ENCODE data around the gene PRRC2C. TPM values are rescaled to one million over a fixed set of nuclear protein-coding genes. Genes with fewer than 3 reads are reported as not detected.

The PRRC2C gene
- total and polyA plus RNA-seq, 2 of the 4 experiments (the other 2 are of a cell fraction) = 54.0 to 58.3 TPM

DNA sequence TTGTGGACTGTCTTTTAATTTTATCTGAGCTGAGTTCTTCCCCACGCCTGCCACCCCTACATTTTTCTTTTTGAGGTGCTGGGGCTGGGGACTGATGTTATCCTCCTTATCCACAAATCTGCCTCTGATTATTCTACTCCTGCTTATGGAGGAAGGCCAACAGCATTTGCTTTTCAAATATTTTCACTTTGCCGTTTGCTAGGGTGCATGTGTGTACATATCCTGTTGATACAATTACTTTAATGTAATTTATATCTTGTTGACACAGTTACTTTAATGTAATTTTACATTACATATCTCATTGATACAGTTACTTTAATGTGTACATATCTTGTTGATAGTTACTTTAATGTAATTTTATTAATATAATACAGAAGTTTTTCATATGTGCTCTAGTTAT, 36.2 kb downstream of the PRRC2C start:
- peaks cover 43% of the 10 kb centered on the region for H3K36me3 ChIP-seq (ENCODE audit: control insufficient read depth, insufficient read depth, low read length)
- in situ Hi-C loops (cut with MboI; ENCODE audit: low sequenced_read_pairs) = no loop called here

More for the DNA sequence above, 36.2 kb downstream of the PRRC2C start:
- Histone ChIP-seq H3K79me1 (ENCODE audit: low read depth in 1 of 2, low read length in 2 of 2) (peaks cover 7 to 16% of the 10 kb centered on the region in 2 experiments; a peak in 2 of 4 replicates), H3K4ac (ENCODE audit: low read depth, low read length) (no peak overlapping the region), H3K27ac (ENCODE audit: insufficient read depth, low read length) (no peak overlapping the region), H2AFZ (replicated peaks; ENCODE audit: low read length, poor library complexity) (no peak overlapping the region), H2BK15ac (ENCODE audit: low read depth, low read length) (no peak overlapping the region), H4K8ac (ENCODE audit: low read depth in 2 of 2, low read length in 2 of 2) (no peak overlapping the region), H3K4me3 (ENCODE audit: insufficient read depth, low read depth, low read length) (no peak overlapping the region), H3K56ac (ENCODE audit: extremely low read depth, insufficient read depth, low read length) (no peak overlapping the region), H3K4me2 (ENCODE audit: low read depth, low read length) (no peak overlapping the region), H4K20me1 (ENCODE audit: insufficient read depth, low read length) (no peaks in the 10 kb centered on the region; the same call in 1 of the 2 replicates), H4K5ac (ENCODE audit: low read depth, low read length) (no peak overlapping the region), H2BK5ac (ENCODE audit: low read depth, low read length, poor library complexity, severe bottlenecking) (no peak overlapping the region), H4K91ac (ENCODE audit: insufficient read depth, low read depth, low read length) (no peak overlapping the region), H2BK120ac (ENCODE audit: low read depth, low read length) (no peak overlapping the region), H3K27me3 (ENCODE audit: control insufficient read depth, insufficient read depth, low read length) (no peaks in the 10 kb centered on the region), H2AK5ac (ENCODE audit: low read depth, low read length) (no peak overlapping the region), H3K23ac (ENCODE audit: low read depth, low read length) (no peak overlapping the region), H2BK20ac (ENCODE audit: low read depth, low read length) (no peak overlapping the region), H3K9me3 (ENCODE audit: control insufficient read depth, insufficient read depth, low read length) (no peaks in the 10 kb centered on the region), H3K9ac (ENCODE audit: low read depth, low read length) (no peak overlapping the region), H3K9me1 (ENCODE audit: insufficient read depth, low read length) (no peaks in the 10 kb centered on the region), H3K14ac (replicated peaks; ENCODE audit: low read depth, low read length) (no peak overlapping the region), H3K4me1 (ENCODE audit: control insufficient read depth, insufficient read depth, low read length) (no peaks in the 10 kb centered on the region), H2AK9ac (replicated peaks; ENCODE audit: low read depth, low read length, poor library complexity) (no peak overlapping the region), H3K18ac (ENCODE audit: low read depth, low read length) (no peak overlapping the region)
- ATAC-seq (ENCODE audit: low read depth) (no peak), DNase-seq (no peak)
- no TSS peak for BruUV-seq (replicated peaks)
- TF ChIP-seq CEBPB (IDR thresholded peaks at IDR 0.05; ENCODE audit: low read depth, low read length) (no peak), BHLHE40 (IDR thresholded peaks at IDR 0.05; ENCODE audit: low read depth, low read length) (no peak), FOS (IDR thresholded peaks at IDR 0.05; ENCODE audit: low read depth, low read length) (no peak), MXI1 (IDR thresholded peaks at IDR 0.05; ENCODE audit: borderline replicate concordance, low read depth, low read length) (no peak), MAZ (IDR thresholded peaks at IDR 0.05; ENCODE audit: borderline replicate concordance, low read depth, low read length) (no peak), CHD1 (IDR thresholded peaks at IDR 0.05; ENCODE audit: low read depth, low read length) (no peak), SMC3 (IDR thresholded peaks at IDR 0.05; ENCODE audit: low read depth, low read length) (no peak), RAD21 (IDR thresholded peaks at IDR 0.05; ENCODE audit: low read length) (no peak), NFE2L2 (IDR thresholded peaks at IDR 0.05; ENCODE audit: low read depth, low read length) (no peak), RFX5 (IDR thresholded peaks at IDR 0.05; ENCODE audit: low read depth, low read length) (no peak)
- TF ChIP-seq, protein P1, sequence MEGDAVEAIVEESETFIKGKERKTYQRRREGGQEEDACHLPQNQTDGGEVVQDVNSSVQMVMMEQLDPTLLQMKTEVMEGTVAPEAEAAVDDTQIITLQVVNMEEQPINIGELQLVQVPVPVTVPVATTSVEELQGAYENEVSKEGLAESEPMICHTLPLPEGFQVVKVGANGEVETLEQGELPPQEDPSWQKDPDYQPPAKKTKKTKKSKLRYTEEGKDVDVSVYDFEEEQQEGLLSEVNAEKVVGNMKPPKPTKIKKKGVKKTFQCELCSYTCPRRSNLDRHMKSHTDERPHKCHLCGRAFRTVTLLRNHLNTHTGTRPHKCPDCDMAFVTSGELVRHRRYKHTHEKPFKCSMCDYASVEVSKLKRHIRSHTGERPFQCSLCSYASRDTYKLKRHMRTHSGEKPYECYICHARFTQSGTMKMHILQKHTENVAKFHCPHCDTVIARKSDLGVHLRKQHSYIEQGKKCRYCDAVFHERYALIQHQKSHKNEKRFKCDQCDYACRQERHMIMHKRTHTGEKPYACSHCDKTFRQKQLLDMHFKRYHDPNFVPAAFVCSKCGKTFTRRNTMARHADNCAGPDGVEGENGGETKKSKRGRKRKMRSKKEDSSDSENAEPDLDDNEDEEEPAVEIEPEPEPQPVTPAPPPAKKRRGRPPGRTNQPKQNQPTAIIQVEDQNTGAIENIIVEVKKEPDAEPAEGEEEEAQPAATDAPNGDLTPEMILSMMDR (conservative IDR thresholded peaks at IDR 0.05; ENCODE audit: low read depth, low read length) = no peak
- intact Hi-C loops (cut with micrococcal nuclease) = no loop called here
- WGBS, 2 experiments (ENCODE audit: extremely low coverage in 2 of 2, insufficient read length in 1 of 2) = no CpG with 5 or more reads among the region's 2 CpGs
- ChIA-PET POLR2A (ENCODE audit: unreplicated experiment) (no interaction called here), CTCF (no interaction called here)
- dilution Hi-C loops (cut with HindIII; ENCODE audit: low sequenced_read_pairs, unreplicated experiment) = no loop called here

All from IMR-90 (cell line).